HG02981 (cell line): ENCODE data around the gene GJA4.

Source experiments
- ATAC-seq: cut with Tn5 transposase; IDR thresholded peaks from one replicate; pipeline ENCODE4 v1.9.1; 2021; ENCODE audit warnings: mild to moderate bottlenecking, moderate library complexity; ENCODE audit not compliant: unreplicated experiment

The GJA4 gene

DNA sequence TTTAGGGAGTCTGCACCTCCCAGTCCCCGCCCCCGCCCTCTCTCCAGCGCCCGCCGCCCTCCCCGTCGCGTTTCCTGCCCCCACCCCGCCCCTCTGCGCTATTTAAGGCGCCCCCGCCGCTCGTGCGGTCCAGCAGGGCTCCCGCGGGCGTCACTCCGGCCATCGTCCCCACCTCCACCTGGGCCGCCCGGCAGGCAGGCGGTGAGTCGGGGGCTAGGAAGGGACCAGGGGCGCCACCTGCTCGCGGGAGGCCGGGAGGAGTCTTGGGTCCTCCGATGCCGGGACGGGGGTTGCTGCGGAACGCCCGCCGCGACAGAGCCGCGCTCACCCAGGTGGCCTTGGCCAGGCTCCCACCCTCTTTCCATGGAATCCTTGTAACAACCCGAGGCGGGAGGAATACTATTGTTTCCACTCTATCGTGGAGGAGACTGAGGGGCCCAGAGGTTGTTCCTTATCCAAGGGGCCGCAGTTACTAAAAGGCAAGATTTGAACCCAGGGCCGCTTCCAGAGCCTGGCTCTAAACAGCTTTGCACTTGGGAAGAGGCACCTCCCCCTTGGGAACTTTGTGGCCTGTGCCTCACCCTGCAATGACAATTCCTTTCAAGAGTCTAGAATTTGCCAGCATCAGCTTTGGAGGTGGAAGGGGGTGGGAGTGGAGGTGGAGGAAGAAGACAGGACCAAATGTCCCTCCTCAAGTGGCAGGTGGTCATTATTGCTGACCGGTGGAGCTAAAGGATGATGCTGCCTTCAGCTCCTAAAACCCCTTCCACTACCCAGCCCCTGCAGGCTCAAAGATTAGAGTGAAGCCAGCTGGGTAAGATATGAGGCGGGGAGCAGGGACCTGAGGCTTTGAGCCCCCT is at the start of gene GJA4:
Gene GJA4 (plus strand): TSS at position 132 of the 860 bp plus-strand sequence. CDS start 1,215 bp downstream, outside the sequence.
- ATAC-seq, result no peak

DNA sequence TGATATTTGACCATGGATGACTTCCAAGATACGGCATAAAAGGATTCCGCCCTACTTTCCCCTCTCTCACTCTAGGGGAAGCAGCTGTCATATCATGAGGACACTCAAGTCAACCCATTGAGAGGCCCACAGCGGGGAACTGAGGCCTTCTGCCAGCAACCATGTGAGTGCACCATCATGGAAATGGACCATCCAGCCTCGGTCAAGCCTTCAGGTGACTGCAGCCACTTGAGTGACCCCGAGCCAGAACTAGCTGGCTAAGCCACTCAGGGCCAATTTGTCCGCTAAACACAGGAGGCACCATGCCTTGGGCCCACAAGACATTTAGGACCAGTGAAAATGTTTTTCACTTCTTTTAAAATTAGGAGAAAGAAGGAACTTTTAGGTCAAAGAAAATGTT is 49.0 kb upstream of the GJA4 start:
- ATAC-seq, result no peak

DNA sequence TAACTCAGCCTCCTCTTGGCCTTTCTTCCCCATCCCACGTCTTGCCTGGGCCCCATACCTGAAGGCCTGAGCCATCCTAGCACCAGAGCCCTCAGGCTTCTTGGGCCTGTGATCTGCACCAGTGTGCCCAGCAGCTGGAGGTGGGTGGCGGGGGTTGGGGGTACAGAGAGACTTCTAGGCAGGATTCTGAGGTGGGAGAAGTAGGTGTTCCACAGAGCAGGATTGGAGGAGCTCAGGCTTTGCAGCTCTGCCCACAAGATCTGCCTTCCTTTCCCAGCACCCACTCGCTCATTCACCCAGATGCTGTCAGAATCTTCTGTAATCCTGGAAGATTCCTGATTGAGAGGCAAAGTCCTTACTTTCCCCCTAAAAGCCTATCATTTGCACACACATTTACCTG is 47.9 kb upstream of the GJA4 start:
- no peak for ATAC-seq

DNA sequence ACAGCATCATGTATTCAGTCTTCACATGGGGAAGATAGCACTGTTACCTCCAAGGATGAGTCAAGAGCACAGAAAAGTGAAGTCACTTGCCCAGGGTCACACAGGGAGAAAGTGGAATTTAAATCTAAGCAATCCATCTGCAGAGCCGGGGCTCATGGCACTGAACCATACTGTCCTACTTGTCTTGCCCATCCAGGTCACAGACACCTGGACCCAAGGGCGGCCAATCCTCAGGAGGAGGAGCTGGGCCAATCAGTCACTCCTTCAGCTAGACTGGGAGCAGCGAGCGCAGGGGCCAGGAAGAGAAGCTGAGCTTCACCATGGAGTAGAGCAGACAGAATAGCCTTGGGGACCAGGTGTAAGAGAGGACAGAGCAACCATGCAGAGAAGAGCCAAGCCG is 47.1 kb upstream of the GJA4 start:
- no peak for ATAC-seq

DNA sequence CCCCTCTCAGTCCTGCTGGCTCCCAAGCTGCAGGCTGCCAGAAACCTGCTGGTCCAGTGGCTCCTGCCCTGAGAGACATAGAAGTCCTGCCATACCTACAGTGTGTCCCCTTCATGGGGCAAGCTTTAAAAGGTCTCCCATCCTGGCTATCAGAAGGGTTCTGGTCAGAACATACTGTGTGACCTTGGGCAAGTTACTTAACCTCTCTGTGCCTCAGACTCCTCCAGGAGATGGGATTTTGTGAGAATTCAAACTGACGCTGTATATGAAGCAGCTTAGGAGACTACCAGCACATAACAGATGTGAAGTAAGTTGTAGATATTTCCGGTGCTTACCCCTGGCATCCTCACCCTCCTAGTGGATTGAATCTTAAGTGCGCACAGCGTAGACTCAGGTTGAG is 46.7 kb upstream of the GJA4 start:
- no peak for ATAC-seq

DNA sequence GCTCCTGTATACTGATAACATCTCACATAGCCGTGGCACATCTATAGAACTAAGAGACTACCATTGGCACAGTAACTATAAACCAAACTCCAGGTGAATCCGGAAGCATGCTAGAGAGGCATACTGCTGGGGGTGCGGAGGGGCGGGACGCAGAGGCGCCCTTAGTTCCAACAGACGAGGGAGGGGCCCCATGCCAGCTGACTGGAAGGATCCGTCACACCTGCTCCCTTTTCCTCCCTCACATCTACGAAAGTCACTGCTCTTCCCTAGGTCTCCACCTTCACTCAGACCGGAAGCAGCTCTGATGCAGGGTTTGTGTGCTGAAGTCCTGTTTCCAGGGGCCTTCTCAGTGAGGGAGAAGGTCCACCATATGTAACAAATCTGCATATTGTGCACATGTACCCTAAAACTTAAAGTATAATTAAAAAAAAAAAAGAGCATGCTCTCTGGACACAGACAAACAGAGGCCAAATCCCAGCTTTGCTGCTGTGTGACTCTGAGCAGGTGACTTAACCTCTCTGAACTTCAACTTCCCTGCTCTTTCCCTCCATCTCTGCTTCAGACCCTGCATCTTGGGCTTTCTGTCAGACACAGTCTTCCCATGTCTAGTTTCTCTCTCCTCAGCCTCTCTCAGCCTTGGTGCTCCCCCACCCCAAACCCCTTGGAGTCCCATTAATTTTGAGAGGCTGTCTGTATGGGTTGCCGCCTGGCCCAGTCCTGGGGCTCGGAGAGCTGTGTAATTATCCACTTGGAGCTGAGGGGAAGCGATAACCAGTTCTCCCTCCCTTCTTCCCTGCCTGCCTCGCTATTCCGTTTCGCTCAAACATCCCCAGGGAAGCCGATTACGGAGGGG is 45.8 kb upstream of the GJA4 start:
- ATAC-seq, result no peak

DNA sequence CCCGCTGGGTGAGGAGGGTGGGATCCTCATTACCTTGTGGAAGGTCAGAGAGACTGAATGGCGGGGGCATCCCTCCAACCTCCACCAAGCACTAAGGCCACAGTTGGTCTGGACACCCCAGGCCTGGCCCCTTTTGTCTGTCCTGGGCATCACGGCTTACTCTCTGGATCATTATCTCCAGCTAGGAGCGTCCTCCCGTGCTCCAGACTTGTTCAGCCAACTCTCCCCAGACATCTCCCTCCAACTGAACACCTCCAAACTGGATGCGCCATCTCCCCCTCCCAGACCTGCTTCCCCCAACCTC is 45.2 kb upstream of the GJA4 start:
- ATAC-seq, result no peak

DNA sequence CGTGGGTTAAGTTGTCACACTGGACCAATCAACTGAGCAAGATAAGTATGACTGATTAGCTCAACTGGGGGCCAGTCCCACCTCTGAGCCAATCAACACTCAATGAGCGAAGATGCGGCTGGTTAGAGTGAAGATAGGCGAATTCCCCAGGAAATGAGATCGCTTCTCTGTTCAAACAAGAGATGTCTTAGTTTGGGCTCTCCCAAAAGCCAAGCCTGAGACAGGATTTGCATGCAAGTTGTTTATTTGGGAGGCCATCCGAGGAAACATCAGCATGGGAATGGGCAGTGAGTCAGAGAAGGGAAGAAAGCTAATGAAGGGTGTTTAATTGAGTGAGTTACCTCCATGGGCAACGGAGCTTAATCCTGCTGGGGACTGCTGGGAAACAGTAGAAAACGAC is 42.8 kb upstream of the GJA4 start:
- no peak for ATAC-seq

DNA sequence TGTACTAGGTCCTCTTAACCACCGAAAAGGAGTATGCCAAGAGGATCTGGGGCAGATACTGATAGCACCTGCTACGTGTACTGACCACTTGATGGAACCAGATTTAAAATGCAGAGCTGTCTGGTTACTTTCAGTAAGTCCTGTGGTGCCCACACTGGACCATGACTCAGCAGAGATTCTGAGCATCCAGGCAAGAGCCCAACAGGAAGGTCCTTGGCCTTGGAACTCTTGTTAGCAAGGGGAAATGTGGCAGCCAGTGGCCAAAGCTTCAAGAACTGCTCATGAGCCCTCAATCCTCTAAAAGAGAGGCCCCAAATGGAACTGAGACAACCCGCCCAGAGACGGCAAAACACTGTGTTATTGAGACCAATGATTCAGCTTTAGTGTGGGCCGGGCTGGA is 42.2 kb upstream of the GJA4 start:
- no peak for ATAC-seq

DNA sequence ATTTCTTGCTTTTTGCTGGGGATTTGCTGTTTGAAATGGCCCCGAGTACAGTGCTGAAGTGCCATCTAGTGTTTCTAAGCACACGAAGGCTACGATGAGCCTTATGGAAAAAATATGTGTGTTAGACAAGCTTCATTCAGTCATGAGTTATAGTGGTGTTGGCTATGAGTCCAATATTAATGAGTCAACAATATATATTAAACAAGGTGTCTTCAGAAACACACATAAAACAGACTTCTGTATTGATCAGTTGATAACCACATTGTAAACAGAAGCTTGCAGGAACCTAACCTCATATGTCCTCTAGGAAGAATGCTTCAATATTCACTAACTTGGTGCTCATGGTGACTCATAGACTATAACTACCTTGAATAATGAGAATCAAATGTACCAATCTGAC is 39.6 kb upstream of the GJA4 start:
- no peak for ATAC-seq

DNA sequence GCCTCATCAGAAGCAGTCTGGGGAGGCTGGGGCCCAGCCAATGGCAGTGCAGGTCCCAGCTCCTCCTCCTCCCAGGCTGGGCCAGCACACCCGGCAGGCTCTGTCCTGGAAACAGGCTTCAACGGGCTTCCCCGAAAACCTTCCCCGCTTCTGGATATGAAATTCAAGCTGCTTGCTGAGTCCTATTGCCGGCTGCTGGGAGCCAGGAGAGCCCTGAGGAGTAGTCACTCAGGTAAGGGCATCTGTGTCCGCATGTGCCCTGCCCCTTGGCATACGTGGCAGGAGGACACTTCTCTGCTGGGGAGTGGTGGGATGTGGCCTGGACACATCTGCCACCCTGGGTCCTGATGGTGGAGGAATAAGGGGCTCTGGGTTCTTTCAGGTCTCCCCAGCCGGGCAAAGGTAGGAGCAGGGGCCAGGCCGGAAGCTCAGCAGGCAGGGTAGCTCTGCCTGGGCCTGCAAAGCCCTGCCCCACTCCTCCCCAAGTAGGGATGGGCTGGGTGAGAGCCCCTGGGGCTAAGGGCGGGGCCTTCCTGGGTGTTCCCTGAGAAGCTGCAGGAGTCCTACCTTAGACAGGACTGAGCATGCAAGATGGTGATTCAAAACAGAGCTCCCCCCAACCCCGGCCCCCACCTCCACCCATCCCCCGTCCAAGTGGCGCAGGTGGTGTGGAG is 37.7 kb upstream of the GJA4 start, which contains the start of gene GJB5:
Gene GJB5 (plus strand): TSS at position 84 of the 674 bp plus-strand sequence. CDS start 2,284 bp downstream, outside the sequence.
- no peak for ATAC-seq

DNA sequence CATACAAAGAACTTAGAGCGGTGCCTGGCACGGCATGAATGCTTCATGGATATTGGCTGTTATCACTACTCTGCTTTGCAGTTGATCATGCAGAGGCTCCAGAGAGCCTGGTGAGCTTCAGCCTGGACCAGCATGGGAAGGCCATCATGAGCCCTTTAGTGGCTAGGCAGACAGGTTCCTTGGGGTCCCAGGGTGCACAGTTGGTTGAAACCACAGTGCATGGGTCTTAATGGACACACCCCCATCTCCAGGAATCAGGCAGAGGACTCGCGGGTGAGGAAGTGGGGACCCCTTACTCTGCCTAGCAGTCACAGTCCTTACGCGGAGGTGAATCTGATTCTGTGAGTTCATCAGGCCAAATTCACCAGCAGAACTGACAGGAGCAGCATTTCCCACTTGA is 36.8 kb upstream of the GJA4 start:
- no peak for ATAC-seq

DNA sequence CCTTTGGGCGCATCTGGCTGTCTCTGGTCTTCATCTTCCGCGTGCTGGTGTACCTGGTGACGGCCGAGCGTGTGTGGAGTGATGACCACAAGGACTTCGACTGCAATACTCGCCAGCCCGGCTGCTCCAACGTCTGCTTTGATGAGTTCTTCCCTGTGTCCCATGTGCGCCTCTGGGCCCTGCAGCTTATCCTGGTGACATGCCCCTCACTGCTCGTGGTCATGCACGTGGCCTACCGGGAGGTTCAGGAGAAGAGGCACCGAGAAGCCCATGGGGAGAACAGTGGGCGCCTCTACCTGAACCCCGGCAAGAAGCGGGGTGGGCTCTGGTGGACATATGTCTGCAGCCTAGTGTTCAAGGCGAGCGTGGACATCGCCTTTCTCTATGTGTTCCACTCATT is 35.4 kb upstream of the GJA4 start:
- ATAC-seq, result no peak

DNA sequence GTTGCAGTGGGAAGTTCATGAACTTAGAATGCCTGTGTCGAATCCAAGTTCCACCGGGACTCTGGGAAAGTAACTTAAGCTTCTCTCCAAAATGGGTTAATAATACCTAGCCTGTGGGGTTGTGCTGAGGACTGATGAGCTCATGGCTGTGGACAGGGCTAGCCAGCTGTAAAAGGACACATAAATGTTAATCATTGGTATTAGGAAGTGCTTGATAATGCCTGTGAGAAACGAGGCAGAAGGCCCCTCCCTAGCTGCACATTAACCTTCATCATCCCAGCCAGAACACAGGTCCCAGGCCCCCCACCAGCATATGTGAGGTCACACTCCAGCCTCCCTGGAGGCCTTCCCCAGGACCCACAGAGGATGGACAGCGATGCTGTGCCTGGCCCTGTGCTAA is 34.0 kb upstream of the GJA4 start:
- no peak for ATAC-seq

DNA sequence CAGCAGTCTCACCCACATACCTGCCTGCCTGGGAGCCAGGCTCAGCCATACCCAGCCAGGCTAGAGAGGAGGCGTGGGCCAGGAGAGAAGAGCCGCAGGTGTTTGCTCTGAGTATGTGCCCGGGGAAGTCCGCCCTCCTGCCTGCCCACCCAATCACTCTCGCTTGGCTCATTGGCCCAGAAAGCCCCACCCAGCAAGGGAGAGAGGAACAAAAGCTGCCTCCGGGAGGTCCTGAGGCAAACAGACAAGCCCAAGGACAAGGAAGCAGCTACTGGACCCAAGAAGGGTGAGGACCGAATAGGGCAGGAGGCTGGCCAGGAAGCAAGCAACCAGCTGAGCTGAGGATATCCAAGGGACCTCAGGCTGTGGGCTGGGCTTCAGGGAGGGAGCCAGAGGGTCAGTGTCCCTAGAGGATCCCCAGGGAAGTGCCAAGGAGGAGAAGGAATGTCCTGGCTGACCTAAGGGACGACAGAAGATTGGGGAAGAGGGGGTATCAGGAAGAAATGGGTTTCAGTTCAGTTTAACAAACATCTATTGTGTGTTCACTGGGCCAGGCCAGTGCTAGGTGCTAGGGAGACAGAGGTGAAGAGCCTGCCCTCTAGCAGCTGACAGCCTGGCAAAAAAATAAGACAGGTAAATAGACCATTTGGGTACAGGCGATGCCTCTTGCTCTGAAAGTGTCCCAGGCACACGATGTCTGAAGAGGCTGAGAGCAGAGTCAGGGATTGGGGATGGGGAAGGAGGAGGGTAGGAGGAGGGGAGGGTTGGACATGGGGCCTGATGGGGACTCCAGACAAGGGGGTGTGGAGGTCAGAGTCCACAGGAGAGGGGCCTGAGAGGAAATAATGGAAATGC is 33.1 kb upstream of the GJA4 start, which contains the start of gene GJB4:
Gene GJB4 (plus strand): TSS at position 238 of the 855 bp plus-strand sequence. CDS start 1,515 bp downstream, outside the sequence.
- ATAC-seq, result no peak

DNA sequence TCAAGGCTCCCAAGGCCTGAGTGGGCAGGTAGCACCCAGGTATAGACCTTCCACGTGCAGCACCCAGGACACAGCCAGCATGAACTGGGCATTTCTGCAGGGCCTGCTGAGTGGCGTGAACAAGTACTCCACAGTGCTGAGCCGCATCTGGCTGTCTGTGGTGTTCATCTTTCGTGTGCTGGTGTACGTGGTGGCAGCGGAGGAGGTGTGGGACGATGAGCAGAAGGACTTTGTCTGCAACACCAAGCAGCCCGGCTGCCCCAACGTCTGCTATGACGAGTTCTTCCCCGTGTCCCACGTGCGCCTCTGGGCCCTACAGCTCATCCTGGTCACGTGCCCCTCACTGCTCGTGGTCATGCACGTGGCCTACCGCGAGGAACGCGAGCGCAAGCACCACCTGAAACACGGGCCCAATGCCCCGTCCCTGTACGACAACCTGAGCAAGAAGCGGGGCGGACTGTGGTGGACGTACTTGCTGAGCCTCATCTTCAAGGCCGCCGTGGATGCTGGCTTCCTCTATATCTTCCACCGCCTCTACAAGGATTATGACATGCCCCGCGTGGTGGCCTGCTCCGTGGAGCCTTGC is 31.5 kb upstream of the GJA4 start:
- no peak for ATAC-seq

DNA sequence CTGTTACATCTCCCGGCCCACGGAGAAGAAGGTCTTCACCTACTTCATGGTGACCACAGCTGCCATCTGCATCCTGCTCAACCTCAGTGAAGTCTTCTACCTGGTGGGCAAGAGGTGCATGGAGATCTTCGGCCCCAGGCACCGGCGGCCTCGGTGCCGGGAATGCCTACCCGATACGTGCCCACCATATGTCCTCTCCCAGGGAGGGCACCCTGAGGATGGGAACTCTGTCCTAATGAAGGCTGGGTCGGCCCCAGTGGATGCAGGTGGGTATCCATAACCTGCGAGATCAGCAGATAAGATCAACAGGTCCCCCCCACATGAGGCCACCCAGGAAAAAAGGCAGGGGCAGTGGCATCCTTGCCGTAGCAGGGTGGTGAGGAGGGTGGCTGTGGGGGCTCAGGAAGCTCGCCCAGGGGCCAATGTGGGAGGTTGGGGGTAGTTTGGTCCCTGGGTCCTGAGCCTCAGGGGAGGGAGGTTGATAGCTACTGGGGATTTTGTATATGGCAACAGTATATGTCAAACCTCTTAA is 31.0 kb upstream of the GJA4 start:
- no peak for ATAC-seq

DNA sequence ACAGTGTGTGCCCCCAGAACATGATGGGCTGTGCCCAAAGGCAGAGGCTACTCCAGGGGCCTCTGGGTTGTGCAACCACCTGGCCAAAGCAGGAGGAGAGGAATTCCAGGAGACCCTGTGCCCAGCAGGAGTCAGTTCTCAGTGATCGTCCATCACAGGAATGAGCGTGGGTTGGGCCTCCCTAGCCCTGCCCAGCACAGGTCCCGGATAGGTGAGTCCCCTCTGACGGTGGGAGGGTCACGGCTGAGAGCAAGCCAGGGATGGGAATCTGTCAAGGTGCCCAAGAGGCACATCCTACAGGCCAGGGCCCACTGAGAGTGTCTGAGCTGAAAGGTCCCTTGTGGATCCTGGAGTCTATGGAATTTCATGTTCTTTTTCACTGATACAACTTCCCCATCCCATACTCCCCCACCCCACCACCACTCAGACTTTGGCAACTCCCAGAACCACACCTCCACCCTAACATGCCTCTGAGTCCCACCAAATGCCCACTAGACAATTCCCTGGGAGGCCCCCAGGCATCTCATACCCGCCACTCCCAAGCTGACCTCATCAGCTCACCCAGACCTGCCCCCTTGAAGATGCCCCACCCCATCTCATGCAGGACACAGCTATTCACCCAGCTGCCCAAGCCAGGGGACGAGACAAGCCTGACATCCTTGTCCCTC is 30.2 kb upstream of the GJA4 start:
- ATAC-seq, result no peak

DNA sequence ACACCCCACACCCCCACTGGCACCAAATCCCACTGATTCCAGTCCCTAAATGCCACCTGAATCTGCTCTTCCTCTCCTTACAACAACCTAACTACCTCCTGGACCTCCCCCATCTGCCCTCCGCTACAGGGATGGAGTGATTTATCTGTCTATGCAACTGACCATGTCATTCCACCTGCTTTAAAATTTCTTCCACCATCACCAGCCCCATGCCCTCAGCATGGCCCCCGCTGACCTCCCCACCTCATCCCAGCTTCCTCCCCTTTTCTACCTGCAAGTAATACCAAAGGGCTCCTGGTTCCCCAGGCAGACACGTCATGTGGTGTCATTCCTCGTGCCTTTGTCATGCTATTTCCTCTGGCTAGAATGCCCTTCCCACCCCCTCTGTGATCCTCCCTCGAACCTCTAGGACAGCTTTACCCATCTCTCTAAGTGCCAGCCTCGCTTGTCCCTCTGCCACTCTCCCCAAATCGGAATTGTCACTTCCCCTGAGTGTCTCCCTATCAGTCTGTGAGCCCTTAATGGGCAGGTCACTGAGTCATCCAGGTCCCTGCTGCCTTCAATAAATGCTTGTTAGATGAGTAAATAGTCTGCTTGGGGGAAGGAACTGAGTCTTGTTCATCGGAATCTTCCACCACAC is 29.5 kb upstream of the GJA4 start:
- no peak for ATAC-seq
